ENCODE results near the gene NOTCH4.
"Not testable (repeated sequence)": the region's sequence is repeated elsewhere in the genome, so short reads cannot be mapped to it uniquely, and the experiment has no call there.

The NOTCH4 gene

DNA sequence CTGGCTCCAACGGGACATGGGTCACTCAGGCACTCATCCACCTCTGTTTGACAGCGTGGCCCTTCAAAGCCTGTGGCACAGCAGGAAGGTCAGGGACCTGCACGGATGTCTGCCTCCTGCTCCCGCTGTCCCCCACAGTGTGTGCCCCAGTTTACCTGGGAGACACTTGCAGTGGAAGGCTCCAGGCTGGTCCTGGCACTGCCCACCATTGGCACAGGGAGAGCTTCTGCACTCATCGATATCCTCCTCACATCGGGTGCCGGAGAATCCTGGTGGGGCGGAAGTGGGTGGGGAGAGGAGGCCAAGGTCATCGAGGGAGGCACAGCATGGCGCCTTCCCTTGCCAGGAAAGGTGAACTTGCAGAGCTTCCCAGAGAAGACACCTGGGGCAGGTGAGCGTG lies 6.9 kb downstream of the NOTCH4 start:
- DNase-seq: no peak

DNA sequence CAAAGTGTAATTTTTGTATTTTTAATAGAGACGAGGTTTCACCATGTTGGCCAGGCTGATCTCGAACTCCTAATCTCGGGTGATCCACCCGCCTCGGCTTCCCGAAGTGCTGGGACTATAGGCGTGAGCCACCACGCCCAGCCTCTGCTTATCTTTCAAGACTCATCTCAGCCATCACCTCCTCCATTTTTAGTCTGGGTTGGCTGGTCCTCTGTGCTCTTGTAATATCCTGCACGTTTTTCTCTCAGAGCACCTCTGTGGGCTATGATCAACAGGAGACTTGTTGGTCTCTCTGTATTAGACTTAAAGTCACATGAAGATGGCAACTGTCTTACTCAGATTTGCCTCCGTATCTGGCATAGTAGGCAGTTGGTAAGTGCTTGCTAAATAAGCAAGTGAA lies 7.6 kb downstream of the NOTCH4 start:
- DNase-seq: no peak

DNA sequence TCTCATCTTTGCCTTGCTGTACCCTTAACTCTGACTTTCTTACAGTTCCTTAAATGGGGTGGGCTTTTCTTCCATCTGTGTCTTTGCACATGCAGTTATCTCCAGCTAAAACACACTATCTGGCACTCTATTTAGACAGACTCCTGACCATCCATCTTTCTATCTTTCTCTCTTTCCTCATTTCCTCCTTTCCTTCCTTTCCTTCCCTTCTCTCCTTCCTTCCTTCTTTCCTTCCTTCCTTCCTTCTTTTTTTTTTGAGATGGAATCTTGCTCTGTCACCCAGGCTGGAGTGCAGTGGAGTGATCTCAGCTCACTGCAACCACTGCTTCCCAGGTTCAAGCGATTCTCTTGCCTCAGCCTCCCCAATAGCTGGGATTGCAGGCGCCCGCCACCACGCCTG lies 8.2 kb downstream of the NOTCH4 start:
- DNase-seq: no peak

DNA sequence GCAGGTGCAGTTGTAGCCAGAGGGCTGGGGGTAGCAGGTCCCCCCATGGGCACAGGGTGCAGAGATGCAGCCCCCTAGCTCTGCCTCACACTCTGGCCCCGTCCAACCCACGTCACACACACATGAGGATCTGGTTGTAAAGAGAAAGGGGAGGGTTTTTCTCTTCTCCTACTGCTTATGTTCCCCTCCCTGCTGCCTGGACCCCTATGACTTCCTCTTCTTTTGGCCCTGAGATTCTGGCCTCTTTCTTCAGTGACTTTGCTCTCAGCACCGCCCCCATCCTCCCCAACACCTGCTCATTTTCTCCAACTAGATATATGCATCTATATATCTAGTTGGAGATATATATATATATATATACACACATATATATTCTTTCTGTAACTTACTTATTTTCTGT lies 9.7 kb downstream of the NOTCH4 start:
- peak in 2 of 4 experiments; percentile 23 to 29 for DNase-seq

DNA sequence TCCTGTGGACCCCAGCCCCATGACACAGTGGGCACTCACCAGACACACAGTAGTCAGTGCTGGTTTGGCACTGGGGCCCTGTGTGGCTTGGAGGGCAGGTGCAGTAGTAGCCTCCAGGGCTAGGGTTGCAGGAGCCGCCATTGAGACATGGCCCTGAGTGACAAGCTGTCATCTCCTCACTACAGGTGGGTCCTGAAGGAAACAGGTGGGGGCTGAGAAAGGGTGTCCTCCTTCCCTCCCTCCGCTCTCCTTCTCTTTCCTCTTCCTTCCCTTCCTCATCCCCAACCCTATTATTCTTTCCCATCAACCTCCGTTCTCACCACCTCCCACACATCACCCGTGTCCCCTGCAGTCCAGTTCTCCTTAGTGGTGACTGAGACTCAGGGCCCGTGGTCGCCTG lies 10.2 kb downstream of the NOTCH4 start:
- DNase-seq: no peak

DNA sequence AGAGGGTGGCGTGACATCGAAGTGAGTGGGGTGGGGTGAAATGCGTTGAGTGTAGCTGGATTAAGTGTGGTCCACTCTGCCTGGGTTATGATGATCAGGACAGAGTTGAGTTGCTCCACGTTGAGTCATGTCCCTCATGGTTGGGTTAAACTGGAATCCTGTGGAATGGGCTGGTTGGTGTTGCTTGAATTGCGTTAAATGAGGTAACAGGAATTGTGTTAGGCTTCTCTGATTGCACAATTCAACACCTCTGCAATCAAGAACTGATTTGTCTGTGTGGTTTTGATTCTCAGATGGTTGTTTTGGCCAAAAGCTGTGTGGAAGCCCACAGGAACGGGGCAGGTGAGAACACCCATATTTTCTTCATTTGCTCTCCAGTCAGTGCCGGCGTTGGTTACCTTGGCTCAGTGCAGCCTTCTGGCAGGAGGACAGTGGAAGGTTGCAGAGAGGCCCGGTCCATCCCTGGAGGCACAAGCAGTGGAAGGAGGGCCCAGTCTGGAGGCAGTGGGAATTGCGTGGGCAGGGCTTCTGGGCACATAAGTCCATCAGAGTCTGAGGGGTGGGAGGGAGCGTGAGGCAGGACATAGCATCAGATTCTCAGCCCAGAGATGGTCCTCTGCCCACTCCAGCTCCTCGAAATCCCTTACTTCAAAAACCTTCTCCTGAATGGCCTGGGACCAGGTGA lies 11.6 kb downstream of the NOTCH4 start:
- DNase-seq: no peak

DNA sequence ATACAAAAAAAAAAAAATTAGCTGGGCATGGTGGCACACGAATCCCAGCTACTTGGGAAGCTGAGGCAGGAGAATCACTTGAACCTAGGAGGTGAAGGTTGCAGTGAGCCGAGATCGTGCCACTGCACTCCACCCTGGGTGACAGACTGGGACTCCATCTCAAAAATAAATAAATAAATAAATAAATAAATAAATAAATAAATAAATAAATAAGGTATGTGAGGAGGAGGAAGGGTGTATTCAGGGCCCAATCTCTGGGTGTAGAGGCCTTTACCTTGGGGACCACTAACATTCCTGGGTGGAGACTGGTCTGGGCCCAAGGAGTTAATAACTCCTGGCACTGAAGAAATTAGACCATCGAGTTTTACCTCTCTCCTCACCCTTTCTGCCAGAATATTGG lies 12.4 kb downstream of the NOTCH4 start:
- DNase-seq: not testable (repeated sequence)

DNA sequence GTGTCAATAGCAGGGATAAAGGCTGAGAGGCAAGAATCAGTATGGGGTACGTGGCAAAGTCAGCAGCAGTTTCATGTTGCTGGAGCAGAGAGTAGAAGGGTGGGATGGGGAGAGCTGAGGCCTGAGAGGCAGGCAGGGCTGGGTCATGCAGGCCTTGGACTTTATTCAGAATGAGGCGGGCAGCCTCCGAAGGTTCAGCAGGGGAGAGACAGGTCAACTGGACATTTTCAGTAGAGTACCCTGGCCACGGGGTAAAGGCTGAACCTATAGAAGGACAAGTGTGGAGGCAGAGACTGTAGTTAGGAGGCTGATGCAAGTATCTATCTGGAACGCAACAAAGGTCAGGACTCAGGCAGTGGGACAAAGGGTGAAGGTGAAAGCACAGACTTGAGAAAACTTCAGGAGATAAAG lies 13.7 kb downstream of the NOTCH4 start:
- no peak for DNase-seq

DNA sequence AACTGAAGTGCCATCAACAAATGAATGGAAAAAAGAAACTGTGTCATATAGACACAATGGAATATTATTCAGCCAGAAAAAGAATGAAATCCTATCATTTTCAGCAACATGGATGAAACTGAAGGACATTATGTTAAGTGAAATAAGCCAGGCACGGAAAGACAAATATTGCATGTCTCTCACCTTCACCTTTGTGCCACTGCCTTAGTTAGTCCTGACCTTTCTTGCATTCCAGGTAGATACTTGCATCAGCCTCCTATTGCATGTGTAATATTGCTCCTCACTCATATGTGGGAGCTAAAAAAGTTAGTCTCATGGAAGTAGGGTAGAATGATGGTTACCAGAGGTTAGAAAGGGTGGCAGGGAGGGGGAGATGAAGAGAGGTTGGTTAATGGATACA lies 14.9 kb downstream of the NOTCH4 start:
- DNase-seq: no peak

DNA sequence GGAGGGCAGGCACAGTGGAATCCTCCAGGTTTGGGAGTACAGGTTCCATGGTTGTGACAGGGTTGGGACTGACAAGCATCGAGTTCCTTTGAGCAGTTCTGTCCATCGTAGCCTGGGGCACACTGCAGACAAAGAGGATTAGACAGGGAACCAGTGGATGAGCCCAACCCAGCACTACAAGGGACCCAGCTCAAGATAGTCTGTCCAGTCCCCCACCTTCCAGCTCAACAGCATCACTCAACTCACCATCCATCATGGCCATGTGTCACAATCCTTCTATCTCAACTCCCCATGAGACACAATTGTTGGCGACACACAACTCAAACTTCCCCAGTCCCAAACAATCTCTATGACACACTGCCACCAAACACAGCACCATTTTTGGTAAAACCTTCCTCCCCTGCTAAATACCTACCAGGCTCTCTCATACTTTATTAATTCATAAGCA lies 19.6 kb downstream of the NOTCH4 start:
- no peak for DNase-seq

DNA sequence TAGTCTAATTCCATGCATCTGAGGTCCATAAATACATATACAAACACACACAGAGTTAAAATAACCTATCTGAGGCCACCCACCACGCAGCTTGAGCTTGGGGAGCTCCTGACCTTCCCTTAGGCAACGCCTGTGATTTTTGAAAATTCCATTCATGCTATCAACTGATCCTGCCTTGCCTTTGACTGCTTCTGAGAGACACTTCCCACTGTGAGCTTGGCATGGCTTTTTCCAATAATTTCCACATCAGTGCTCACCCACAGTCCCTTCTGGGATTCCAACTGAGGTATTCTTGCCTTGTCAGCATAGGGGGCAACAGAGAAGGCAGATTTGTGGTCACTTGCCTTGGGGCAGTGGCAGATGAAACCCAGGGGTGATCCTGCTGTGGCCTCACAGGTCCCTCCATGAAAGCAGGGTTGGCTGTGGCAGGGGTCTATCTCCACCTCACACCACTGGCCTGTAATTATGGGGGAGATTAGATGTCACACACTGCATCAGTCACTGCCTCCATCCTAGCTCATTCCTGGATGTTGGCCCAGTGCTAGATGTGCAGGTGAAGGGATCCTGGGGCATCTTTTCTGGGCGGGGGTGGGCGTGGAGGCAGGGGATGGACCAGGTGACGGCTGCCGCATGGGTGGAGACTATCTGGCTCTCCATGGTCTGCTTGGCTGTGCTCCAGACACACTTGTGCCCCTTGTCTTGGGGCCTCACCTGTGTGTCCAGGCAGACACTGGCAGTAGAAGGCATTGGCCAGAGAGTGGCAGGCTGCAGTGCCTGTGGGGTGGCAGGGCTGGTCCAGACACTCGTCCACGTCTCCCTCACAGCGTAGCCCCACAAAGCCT lies 20.2 kb downstream of the NOTCH4 start:
- DNase-seq: no peak

DNA sequence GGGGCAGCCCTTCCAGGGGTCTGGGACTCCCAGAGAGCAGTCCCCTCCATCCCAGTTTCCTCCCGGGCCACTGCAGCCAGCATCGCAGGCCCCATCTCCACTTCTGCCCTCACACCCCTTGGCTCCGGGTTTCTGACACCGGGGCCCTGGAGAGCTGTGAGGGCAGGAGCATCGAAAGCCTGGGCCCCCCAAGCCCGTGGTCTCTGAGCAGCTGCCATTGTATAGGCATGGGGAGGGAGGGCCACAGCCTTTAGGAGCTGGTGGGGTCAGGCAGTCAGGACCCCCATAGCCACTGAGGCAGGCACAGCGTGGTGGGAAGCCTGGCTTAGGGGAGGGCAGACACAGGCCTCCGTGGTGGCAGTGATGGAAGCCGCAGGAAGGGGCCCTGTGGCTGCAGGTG lies 21.7 kb downstream of the NOTCH4 start:
- no peak for DNase-seq

DNA sequence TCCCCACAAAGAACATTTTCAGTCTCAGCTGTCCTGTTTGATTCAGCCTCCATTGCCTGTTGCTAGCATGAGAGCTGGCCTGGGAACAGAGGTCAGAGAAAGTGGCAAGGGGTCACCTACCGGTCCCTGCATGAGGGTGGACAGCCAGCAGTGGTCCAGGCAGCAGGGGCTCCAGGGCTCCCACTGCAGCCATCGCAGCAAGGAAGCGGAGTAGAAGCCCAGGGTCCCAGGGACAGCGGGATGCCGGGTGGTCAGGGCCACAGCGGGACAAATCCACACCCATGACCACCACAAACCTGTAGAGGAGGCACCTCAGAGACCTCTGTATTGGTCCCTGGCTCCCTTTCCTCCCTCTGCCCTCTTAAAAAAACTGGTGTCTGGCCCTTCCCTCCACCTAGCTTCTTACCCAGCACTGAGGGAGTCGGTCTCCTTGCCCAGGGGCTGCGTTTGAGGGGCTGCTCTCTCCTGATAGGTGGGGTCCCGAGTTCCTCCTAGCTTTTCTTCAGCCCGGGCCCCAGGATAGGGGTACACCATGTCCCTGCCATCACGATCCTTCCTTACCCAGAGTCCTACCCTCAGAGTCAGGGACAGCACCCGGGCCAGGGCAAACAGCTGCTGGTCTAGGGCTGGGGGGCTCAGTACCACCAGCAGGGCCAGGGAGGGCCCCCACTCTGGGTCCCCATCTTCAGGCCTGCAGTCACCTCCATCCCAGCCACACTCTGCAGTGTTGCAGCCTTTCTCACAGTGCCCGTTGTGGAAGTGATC lies 23.0 kb downstream of the NOTCH4 start:
- no peak for DNase-seq

DNA sequence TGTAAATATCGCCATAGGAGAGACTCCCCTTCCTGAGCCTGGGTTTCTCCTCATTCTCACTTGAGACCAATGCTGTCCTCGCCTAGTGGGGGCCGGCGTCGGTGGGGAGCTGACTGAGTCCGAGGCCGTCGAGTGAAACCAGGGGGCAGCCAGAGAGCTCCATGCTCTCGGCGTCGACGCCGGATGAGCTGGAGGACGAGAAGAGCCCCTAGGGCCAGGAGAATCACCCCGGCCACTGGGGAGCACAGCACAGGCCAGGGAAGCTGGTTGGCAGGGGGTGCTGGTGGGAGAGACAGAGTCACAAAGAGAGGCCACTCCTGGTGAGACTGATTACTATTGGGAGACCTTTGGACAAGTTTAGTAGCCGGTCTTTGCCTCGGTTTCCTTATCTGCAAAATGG lies 25.0 kb downstream of the NOTCH4 start:
- no peak for DNase-seq

DNA sequence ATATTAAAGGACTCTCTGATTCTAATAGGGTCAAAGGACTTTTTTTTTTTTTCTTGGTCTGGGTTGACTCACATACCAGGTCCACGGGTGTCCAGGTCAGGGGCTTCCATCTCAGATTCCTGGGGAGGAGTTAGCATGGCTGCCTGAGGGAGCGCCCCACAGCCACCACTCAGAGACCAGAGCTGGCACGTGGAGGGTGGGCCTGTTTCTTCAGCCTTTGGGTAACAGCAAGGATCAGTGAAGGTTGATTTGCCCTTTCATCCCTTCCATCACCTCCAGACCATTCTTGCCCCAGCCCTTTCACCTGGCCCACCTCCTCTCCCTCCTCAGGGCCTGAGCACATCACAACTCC lies 25.5 kb downstream of the NOTCH4 start:
- DNase-seq: no peak

DNA sequence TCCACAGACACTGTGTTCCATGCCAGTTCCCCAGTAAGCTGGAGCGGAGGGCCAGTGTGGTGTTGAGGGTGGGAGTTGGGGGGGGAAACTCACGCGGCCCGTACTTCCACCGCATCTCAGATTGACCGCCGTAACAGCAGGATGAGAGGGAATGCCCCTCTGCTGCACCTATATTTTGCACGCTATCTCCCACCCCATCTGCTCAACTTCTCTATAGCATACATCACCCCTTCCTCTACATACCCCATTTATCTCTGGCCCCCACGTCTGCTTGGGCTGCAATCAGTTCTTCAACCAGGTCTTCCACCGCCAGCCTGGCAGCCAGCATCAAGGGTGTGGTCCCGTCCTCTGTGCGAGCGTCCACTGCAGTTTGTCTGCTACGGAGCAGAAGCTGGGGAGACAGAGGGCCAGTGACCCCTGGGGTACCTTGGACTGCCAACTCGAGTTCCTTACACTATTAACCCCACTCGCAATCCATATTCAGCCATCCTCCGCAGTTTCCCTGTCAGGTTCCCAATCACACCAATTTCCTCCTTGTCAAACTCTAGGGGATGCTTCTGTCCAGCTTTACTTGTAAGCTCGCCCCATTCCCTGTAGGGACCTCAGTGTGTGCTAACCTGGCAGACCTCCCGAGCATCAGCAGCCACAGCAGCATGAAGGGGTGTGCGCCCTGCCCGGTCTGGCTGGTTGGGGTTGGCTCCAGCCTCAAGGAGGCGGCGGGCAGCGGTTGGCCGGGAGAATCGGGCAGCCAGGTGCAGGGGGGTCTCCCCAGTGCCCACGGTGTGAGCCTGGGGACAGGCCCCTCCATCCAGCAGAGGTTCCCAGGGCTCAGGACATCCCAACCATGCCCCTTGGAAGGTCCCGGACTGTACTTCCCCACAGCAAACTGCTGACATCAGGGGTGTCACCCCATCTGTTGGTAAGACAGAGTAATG lies 26.9 kb downstream of the NOTCH4 start:
- peak; percentile 68 to 85 (median 80) for DNase-seq

DNA sequence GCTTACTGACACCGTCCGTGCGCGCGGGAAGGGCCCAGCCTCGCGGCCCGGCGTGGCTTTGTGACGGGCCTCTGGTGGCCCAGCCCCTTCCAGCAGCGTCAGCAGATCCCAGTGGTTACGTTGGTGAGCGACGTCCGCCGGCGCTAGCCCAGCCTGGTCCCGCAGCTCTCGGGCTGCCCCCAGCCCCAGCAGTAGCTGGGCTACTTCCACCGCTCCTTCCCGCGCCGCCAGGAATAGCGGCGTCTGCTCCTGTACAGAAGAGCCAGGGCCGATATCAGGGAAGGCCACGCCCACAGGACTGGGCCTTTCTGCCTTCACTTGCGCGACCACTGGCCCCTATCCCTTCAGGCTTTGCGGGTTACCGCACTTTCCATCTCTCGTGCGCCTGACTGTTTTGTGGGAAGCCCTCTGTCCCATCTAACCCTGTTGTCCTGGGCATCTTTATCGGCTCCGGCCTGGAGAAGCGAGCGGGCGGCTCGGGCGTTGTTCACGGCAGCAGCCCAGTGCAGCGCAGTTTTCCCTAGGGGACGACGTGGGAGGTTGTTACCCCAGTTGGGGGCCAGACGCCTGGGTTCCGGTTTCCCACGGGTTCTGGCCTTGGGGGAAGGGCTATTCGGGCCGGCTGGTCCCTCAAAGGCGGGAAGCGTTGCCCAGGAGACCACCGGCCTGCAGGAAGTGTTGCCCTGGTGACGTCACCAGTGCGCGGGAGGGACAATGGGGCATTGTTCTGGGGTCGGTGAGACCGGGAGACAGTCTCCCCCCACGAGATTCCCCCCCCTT lies 27.8 kb downstream of the NOTCH4 start:
- DNase-seq: peak; percentile 80 to 92 (median 89)

DNA sequence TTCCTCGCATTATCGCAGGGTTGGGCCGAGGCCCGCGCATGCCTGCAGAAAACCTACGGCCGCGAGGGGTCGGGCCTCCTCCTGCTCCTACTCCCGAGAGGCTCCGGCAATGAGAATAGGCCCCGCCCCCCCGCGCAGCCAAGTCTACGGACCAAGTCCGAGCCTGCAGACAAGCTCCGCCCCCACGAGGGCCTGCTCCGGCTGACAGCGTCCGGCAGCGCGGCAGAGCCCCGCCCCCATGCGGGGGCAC lies 28.3 kb downstream of the NOTCH4 start:
- peak; percentile 100 for DNase-seq

DNA sequence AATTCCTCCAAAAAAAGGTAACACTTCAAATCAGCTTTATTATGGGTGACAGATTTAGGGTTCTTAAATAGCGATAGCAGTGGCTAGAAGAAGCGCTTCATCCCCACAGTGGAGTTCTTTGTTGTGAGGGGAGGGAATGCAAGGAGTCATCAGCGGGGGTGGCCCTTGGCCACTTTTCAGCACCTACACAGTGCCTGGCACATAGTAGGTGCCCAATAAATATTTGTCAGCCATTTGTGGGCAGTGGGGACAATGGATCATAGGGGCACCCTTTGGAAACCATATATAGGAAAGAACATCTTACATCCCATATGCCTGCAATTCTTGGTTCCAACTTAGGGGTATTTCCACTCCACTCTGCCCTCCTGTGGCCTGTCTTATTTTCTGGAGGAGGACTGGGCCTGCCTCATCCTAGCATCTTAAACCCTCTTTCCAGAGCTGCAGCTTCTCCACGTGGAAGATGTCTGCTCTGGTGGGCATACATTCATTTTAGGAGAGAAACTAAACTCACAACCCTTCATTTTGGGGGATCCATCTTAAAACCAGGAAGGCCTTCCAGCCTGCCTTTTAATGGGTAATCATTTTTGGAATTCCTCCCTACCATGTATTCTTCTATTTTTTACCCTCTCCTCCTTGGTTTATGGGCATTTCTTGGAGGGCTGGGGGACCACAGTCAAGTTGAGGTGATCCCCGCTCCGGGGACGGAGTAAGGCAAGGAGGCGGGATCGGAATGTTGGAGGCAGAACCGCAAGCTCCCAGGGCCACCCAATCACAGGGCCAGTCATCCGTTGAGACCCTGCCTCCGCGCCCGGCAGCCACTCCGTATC lies 28.8 kb downstream of the NOTCH4 start:
- peak; percentile 59 to 75 (median 74) for DNase-seq

DNA sequence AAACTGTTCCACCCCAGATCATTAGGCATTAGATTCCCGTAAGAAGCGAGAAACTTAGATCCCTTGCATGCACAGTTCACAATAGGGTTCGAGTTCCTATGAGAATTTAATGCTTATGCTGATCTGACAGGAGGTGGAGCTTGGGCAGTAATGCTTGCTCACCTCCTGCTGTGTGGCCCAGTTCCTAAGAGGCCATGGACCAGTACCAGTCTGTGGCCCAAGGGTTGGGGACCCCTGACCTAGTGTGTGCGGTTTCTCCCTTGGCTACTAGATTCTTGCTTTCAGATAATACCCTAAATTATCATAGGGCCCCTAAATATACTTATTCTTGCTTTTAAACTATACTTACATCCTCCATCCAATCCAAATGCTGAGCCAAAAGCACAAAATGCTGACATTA lies 29.5 kb downstream of the NOTCH4 start:
- DNase-seq: no peak

DNA sequence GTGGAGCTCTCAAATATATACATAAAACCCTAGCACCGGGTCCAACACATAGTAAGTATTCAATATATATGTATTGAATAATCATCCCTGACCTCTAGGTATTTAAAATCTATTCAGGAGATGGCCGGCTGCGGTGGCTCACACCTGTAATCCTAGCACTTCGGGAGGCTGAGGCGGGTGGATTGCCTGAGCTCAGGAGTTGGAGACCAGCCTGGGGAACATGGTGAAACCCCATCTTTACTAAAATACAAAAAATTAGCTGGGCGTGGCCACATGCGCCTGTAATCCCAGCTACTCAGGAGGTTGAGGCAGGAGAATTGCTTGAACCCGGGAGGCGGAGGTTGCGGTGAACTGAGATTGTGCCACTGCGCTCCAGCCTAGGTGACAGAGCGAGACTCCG lies 30.8 kb downstream of the NOTCH4 start:
- not testable (repeated sequence) for DNase-seq
